Breast epithelium (tissue), 4 donors: ENCODE data around the gene BTN2A1. TPM values are rescaled to one million over a fixed set of nuclear protein-coding genes. Genes with fewer than 3 reads are reported as not detected.
"Not testable (repeated sequence)": the region's sequence is repeated elsewhere in the genome, so short reads cannot be mapped to it uniquely, and the experiment has no call there.

Source experiments
- DNase-seq, 2 donors: peaks; one replicate each; pipeline ENCODE4 v3.0.0-alpha.2; 2019; ENCODE audit warnings: low spot score in 2 of 2
- H3K27ac ChIP-seq, 2 donors: fragments of 200-600 bp; sonication (generic) in 1 of 2; one replicate each; pipeline ENCODE4 v1.5.1; 2016 to 2019; ENCODE audit warnings: mild to moderate bottlenecking in 1 of 2
- H3K27me3 ChIP-seq, 2 donors: fragments of 200-600 bp; sonication (generic) in 1 of 2; one replicate each; pipeline versions ENCODE4 v1.5.1 to v1.6.0; 2017 to 2019; ENCODE audit warnings: control low read depth in 1 of 2, mild to moderate bottlenecking in 1 of 2
- H3K36me3 ChIP-seq: fragments of 200-600 bp; one replicate; pipeline ENCODE4 v1.5.1; 2019
- H3K4me1 ChIP-seq, 2 donors: fragments of 200-600 bp; sonication (generic); one replicate each; pipeline ENCODE4 v1.5.1; 2016 to 2019; ENCODE audit warnings: control low read depth in 1 of 2
- H3K4me3 ChIP-seq, 3 donors: fragments of 200-600 bp; sonication (generic); 1 replicate in 2 of 3; 2 replicates in 1 of 3; pipeline ENCODE4 v1.5.1; 2016 to 2019; ENCODE audit warnings: mild to moderate bottlenecking in 3 of 3, moderate library complexity in 2 of 3
- H3K9me3 ChIP-seq, 2 donors: fragments of 200-600 bp; sonication (generic) in 1 of 2; one replicate each; pipeline ENCODE4 v1.5.1; 2016 to 2019; ENCODE audit warnings: control low read depth in 1 of 2
- CTCF ChIP-seq, 3 donors: fragments of 450-650 bp; IDR thresholded peaks; one replicate each; pipeline ENCODE4 v1.5.1; 2016 to 2017; ENCODE audit warnings: antibody characterized with exemption in 3 of 3, mild to moderate bottlenecking in 3 of 3, moderate library complexity in 3 of 3
- POLR2A ChIP-seq: fragments of 450-650 bp; IDR thresholded peaks from one replicate; pipeline ENCODE4 v1.6.1; 2016; ENCODE audit warnings: antibody characterized with exemption, mild to moderate bottlenecking, moderate library complexity
- POLR2AphosphoS5 ChIP-seq, 3 donors: sonication (generic); formaldehyde crosslinking; IDR thresholded peaks; one replicate each; pipeline ENCODE4 v1.6.1; 2017; ENCODE audit warnings: antibody characterized with exemption in 3 of 3
- intact Hi-C: fragments of 100-400 bp; cut with DNase I; formaldehyde crosslinking; loops from one replicate; pipeline ENCODE4 v1.15.1; 2023; ENCODE audit warnings: low total_unique reads
- total RNA-seq, 3 donors: library from RNA; depleted of rRNA; stranded (reverse); fragments of >200 nt; gene quantifications; one replicate each; pipeline ENCODE4 v1.1.0, GENCODE V29; 2016

The BTN2A1 gene
- total RNA-seq, 3 donors from 2014 or later, result 10.6 to 19.6 (median 14.1) TPM

DNA sequence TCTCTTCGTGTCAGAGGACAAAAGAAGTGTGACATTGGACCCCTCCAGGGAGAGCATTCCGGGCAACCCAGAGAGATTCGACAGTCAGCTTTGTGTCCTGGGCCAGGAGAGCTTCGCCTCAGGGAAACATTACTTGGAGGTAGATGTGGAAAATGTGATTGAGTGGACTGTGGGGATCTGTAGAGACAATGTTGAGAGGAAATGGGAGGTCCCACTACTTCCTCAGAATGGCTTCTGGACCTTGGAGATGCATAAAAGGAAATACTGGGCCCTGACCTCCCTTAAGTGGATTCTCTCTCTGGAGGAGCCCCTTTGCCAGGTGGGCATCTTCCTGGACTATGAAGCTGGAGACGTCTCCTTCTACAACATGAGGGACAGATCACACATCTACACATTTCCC is 27.0 kb upstream of the BTN2A1 start:
- no peak overlapping the region for H3K4me3 ChIP-seq
- no peak for DNase-seq
- peaks cover 5 to 6% of the 10 kb centered on the region in 2 donors for H3K9me3 ChIP-seq
- TF ChIP-seq POLR2A (no peak), CTCF (IDR thresholded peaks at IDR 0.05) (no peak), POLR2AphosphoS5 (IDR thresholded peaks at IDR 0.05) (no peak)
- intact Hi-C loops, result loop anchor here (10.0 kb wide), 1 partner anchor 666 kb away; no protein-coding TSS in a partner anchor
- no peaks in the 10 kb centered on the region for H3K27me3 ChIP-seq
- H3K4me1 ChIP-seq, result no peaks in the 10 kb centered on the region
- H3K36me3 ChIP-seq, result no peaks in the 10 kb centered on the region
- no peak overlapping the region for H3K27ac ChIP-seq

- Histone ChIP-seq H3K27me3 (no peaks in the 10 kb centered on the region), H3K27ac (no peak overlapping the region), H3K4me1 (no peaks in the 10 kb centered on the region), H3K9me3 (peaks cover 5 to 6% of the 10 kb centered on the region in 2 donors), H3K36me3 (no peaks in the 10 kb centered on the region), H3K4me3 (no peak overlapping the region)
- intact Hi-C loops, result loop anchor here (10.0 kb wide), 1 partner anchor 667 kb away; no protein-coding TSS in a partner anchor
- no peak for DNase-seq
- TF ChIP-seq POLR2AphosphoS5 (IDR thresholded peaks at IDR 0.05) (no peak), POLR2A (no peak), CTCF (IDR thresholded peaks at IDR 0.05) (no peak)
Measured at GRCh38 chr6:26431258-26432172, 26.2 kb upstream of the BTN2A1 start.

DNA sequence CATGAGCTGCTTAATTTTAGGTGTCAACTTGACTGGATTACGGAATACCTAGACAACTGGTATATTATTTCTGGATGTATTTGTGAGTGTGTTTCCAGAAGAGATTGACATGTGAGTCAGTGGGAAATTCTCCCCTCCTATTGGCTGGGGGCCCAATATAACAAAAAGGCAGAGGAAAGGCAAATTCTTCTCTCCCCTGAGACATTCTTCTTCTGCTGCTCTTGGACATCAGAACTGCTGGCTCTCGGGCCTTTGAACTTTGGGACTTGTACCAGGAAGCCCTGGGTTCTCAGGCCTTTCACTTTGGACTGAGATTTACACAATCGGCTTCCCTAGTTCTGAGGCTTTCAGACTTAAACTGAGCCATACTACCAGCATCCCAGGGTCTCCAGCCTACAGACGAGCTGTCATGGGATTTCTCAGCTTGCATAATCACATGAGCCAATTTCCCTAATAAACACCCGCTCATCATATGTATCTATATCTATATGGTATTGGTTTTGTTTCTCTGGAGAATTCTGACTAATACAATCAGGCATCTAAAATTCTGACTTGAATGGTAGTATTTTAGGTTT is 25.0 kb upstream of the BTN2A1 start:
- Histone ChIP-seq H3K36me3 (no peaks in the 10 kb centered on the region), H3K4me1 (no peaks in the 10 kb centered on the region), H3K4me3 (no peak overlapping the region), H3K27me3 (no peaks in the 10 kb centered on the region), H3K9me3 (peaks cover 5 to 6% of the 10 kb centered on the region in 2 donors), H3K27ac (no peak overlapping the region)
- no peak for DNase-seq
- intact Hi-C loops, result loop anchor here (10.0 kb wide), 1 partner anchor 668 kb away; no protein-coding TSS in a partner anchor
- TF ChIP-seq CTCF (IDR thresholded peaks at IDR 0.05), result no peak
- no peak for TF ChIP-seq POLR2AphosphoS5 (IDR thresholded peaks at IDR 0.05)
- no peak for TF ChIP-seq POLR2A

DNA sequence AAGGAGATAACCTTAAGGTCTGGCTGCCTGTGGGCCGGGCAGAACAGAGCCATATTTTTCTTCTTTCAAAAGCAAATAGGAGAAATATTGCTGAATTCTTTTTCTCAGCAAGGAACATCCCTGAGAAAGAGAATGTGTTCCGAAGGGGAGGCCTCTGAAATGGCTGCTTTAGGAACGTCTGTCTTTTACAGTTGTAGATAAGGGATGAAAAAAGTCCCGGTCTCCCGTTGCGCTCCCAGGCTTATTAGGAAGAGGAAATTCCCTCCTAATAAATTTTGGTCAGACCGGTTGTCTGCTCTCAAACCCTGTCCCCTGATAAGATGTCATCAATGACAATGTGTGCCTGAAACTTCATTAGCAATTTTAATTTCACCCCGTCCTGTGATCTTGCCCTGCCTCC is 24.1 kb upstream of the BTN2A1 start:
- H3K4me1 ChIP-seq, H3K27ac ChIP-seq, DNase-seq, H3K27me3 ChIP-seq, H3K36me3 ChIP-seq, H3K9me3 ChIP-seq, H3K4me3 ChIP-seq: not testable (repeated sequence)
- intact Hi-C loops, result loop anchor here (10.0 kb wide), 1 partner anchor 669 kb away; no protein-coding TSS in a partner anchor

DNA sequence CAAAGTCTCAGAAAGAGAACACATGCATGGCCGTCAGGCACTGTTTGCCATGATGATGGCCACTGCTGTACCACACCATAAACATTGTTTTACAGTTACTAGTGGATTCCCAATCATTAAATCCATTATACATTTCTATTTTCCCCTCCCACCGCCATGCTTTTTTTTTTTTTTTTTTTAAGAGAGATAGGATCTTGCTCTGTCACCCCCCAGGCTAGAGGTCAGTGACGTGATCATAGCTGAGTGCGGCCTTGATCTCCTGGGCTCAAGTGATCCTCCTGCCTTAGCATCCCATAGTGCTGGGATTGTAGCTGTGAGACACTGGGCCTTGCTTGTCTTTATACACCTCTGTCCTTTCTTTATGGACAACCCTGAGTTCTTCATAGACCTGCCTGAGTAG is 21.7 kb upstream of the BTN2A1 start:
- no peak for TF ChIP-seq CTCF (IDR thresholded peaks at IDR 0.05)
- no peak for TF ChIP-seq POLR2AphosphoS5 (IDR thresholded peaks at IDR 0.05)
- no peak for TF ChIP-seq POLR2A
- Histone ChIP-seq H3K27ac (no peak overlapping the region), H3K4me3 (no peak overlapping the region), H3K9me3 (peaks cover 5 to 6% of the 10 kb centered on the region in 2 donors), H3K27me3 (no peaks in the 10 kb centered on the region), H3K36me3 (no peaks in the 10 kb centered on the region), H3K4me1 (peaks cover 0 to 3% of the 10 kb centered on the region in 2 donors)
- DNase-seq, result no peak
- intact Hi-C loops, result loop anchor here (10.0 kb wide), 1 partner anchor 671 kb away; no protein-coding TSS in a partner anchor
